GM23338 (cell line): ENCODE data around the gene ETFA.

Source experiments
- CREB1 ChIP-seq: fragments of 250-450 bp; sonication (Bioruptor Pico); IDR thresholded peaks from 2 replicates; pipeline ENCODE4 v1.5.0; 2020; ENCODE audit warnings: low read depth, mild to moderate bottlenecking, moderate library complexity
- EZH2 ChIP-seq: fragments of 200-600 bp; sonication (generic); IDR thresholded peaks from one replicate; pipeline ENCODE4 v1.8.0; 2017; ENCODE audit warnings: antibody characterized with exemption, mild to moderate bottlenecking, low read depth; ENCODE audit not compliant: unreplicated experiment
- EZH2phosphoT487 ChIP-seq: fragments of 200-600 bp; sonication (generic); IDR thresholded peaks from one replicate; pipeline ENCODE4 v1.8.1; 2018; ENCODE audit warnings: antibody characterized with exemption; ENCODE audit not compliant: unreplicated experiment
- JUNB ChIP-seq: IDR thresholded peaks from one replicate; pipeline ENCODE4 v1.6.1; 2016; ENCODE audit warnings: antibody characterized with exemption; ENCODE audit not compliant: unreplicated experiment
- NANOG ChIP-seq: IDR thresholded peaks from 2 replicates; pipeline ENCODE4 v1.6.1; 2016; ENCODE audit warnings: antibody characterized with exemption, borderline replicate concordance
- POLR2AphosphoS5 ChIP-seq: IDR thresholded peaks from 2 replicates; pipeline ENCODE4 v1.6.1; 2016; ENCODE audit warnings: antibody characterized with exemption, low read depth
- ZNF114 ChIP-seq: fragments of 250-450 bp; sonication (Bioruptor Pico); IDR thresholded peaks from 2 replicates; pipeline ENCODE4 v1.5.0; 2020; ENCODE audit warnings: mild to moderate bottlenecking, moderate library complexity
- TF ChIP-seq, protein P1 (sequence below), 2 experiments: fragments of 200-600 bp in 1 of 2; sonication (generic) in 1 of 2; conservative IDR thresholded peaks; 2 replicates each; pipeline versions ENCODE4 v1.5.1 to v1.6.1; 2016 to 2017; ENCODE audit warnings: antibody characterized with exemption in 2 of 2, low read depth in 2 of 2, mild to moderate bottlenecking in 2 of 2, moderate library complexity in 1 of 2
- TF ChIP-seq, protein P2 (sequence below): IDR thresholded peaks from one replicate; pipeline ENCODE4 v1.6.1; 2018; ENCODE audit warnings: antibody characterized with exemption; ENCODE audit not compliant: unreplicated experiment
- TF ChIP-seq, protein P3 (sequence below): IDR thresholded peaks from 2 replicates; pipeline ENCODE4 v1.6.1; 2016; ENCODE audit warnings: antibody characterized with exemption

DNA sequence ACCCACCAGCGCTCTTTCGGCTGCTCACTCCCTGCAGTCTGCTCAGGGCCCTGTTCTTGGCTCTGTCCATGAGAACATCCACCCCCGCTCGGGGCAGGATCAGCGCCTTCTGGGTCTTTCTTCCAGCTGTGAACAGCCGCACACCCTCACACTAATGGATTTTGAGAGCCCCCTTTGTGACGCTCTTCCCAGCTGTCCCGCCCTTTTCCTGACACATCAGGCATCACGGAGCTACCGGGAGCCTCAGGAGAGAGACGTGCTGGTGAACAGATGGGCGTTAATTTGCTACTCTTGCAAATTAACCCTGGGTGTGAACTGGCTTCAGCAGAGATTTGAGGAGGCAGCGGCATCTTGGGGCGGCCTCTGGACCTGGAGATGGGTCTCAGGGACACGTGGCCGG lies 138.5 kb downstream of the ETFA start:
- TF ChIP-seq, protein P1, sequence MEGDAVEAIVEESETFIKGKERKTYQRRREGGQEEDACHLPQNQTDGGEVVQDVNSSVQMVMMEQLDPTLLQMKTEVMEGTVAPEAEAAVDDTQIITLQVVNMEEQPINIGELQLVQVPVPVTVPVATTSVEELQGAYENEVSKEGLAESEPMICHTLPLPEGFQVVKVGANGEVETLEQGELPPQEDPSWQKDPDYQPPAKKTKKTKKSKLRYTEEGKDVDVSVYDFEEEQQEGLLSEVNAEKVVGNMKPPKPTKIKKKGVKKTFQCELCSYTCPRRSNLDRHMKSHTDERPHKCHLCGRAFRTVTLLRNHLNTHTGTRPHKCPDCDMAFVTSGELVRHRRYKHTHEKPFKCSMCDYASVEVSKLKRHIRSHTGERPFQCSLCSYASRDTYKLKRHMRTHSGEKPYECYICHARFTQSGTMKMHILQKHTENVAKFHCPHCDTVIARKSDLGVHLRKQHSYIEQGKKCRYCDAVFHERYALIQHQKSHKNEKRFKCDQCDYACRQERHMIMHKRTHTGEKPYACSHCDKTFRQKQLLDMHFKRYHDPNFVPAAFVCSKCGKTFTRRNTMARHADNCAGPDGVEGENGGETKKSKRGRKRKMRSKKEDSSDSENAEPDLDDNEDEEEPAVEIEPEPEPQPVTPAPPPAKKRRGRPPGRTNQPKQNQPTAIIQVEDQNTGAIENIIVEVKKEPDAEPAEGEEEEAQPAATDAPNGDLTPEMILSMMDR (conservative IDR thresholded peaks at IDR 0.05; ENCODE audit: low read depth in 2 of 2): no peak
- no peak for TF ChIP-seq EZH2
- TF ChIP-seq, protein P2, sequence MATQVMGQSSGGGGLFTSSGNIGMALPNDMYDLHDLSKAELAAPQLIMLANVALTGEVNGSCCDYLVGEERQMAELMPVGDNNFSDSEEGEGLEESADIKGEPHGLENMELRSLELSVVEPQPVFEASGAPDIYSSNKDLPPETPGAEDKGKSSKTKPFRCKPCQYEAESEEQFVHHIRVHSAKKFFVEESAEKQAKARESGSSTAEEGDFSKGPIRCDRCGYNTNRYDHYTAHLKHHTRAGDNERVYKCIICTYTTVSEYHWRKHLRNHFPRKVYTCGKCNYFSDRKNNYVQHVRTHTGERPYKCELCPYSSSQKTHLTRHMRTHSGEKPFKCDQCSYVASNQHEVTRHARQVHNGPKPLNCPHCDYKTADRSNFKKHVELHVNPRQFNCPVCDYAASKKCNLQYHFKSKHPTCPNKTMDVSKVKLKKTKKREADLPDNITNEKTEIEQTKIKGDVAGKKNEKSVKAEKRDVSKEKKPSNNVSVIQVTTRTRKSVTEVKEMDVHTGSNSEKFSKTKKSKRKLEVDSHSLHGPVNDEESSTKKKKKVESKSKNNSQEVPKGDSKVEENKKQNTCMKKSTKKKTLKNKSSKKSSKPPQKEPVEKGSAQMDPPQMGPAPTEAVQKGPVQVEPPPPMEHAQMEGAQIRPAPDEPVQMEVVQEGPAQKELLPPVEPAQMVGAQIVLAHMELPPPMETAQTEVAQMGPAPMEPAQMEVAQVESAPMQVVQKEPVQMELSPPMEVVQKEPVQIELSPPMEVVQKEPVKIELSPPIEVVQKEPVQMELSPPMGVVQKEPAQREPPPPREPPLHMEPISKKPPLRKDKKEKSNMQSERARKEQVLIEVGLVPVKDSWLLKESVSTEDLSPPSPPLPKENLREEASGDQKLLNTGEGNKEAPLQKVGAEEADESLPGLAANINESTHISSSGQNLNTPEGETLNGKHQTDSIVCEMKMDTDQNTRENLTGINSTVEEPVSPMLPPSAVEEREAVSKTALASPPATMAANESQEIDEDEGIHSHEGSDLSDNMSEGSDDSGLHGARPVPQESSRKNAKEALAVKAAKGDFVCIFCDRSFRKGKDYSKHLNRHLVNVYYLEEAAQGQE: no peak
- TF ChIP-seq EZH2phosphoT487: no peak
- TF ChIP-seq POLR2AphosphoS5: no peak
- TF ChIP-seq, protein P3, sequence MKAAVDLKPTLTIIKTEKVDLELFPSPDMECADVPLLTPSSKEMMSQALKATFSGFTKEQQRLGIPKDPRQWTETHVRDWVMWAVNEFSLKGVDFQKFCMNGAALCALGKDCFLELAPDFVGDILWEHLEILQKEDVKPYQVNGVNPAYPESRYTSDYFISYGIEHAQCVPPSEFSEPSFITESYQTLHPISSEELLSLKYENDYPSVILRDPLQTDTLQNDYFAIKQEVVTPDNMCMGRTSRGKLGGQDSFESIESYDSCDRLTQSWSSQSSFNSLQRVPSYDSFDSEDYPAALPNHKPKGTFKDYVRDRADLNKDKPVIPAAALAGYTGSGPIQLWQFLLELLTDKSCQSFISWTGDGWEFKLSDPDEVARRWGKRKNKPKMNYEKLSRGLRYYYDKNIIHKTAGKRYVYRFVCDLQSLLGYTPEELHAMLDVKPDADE: no peak
- no peak for TF ChIP-seq CREB1 (CRISPR knock-in tag)
- TF ChIP-seq JUNB: no peak
- no peak for TF ChIP-seq NANOG
- no peak for TF ChIP-seq ZNF114 (CRISPR knock-in tag)
